Esophagus muscularis mucosa (tissue), 4 donors: ENCODE results near the gene TPH2.

Source experiments
- EP300 ChIP-seq: sonication (generic); formaldehyde crosslinking; IDR thresholded peaks from one replicate; pipeline ENCODE4 v1.6.1; 2017; ENCODE audit warnings: antibody characterized with exemption
- POLR2A ChIP-seq: fragments of 450-650 bp; IDR thresholded peaks from one replicate; pipeline ENCODE4 v1.6.1; 2017; ENCODE audit warnings: antibody characterized with exemption, moderate library complexity, mild to moderate bottlenecking, low read depth
- TF ChIP-seq, protein P1 (sequence below), 3 experiments: fragments of 200-600 bp in 2 of 3; fragments of 450-650 bp in 1 of 3; sonication (generic) in 2 of 3; IDR thresholded peaks; one replicate each; pipeline ENCODE4 v1.5.1; 2017 to 2019; ENCODE audit warnings: antibody characterized with exemption in 3 of 3, mild to moderate bottlenecking in 2 of 3, moderate library complexity in 1 of 3

DNA sequence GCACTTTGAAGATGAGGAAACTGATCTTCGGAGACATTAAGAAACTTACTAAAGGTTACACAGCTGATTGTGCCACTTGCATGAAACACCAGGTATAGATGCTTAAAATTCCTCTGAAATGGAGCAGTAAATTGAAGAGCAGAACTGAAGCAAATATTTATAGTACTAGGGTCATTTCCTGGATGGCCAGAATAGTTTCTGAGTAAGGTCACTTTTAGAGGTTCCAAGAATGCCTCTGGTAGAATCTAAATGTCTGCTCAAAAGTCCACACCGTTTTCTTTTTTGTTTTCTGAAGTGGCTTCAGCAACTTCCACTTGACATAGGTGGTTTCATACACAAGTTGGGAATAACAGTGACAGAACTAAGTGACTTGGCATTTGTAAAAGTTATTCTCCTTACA, 19.4 kb downstream of the TPH2 start:
- TF ChIP-seq, protein P1, sequence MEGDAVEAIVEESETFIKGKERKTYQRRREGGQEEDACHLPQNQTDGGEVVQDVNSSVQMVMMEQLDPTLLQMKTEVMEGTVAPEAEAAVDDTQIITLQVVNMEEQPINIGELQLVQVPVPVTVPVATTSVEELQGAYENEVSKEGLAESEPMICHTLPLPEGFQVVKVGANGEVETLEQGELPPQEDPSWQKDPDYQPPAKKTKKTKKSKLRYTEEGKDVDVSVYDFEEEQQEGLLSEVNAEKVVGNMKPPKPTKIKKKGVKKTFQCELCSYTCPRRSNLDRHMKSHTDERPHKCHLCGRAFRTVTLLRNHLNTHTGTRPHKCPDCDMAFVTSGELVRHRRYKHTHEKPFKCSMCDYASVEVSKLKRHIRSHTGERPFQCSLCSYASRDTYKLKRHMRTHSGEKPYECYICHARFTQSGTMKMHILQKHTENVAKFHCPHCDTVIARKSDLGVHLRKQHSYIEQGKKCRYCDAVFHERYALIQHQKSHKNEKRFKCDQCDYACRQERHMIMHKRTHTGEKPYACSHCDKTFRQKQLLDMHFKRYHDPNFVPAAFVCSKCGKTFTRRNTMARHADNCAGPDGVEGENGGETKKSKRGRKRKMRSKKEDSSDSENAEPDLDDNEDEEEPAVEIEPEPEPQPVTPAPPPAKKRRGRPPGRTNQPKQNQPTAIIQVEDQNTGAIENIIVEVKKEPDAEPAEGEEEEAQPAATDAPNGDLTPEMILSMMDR (IDR thresholded peaks at IDR 0.05), result no peak
- TF ChIP-seq POLR2A (no peak), EP300 (no peak)
